Measurements from ENCODE around the gene ADCY1.

ADCY1 gene

DNA sequence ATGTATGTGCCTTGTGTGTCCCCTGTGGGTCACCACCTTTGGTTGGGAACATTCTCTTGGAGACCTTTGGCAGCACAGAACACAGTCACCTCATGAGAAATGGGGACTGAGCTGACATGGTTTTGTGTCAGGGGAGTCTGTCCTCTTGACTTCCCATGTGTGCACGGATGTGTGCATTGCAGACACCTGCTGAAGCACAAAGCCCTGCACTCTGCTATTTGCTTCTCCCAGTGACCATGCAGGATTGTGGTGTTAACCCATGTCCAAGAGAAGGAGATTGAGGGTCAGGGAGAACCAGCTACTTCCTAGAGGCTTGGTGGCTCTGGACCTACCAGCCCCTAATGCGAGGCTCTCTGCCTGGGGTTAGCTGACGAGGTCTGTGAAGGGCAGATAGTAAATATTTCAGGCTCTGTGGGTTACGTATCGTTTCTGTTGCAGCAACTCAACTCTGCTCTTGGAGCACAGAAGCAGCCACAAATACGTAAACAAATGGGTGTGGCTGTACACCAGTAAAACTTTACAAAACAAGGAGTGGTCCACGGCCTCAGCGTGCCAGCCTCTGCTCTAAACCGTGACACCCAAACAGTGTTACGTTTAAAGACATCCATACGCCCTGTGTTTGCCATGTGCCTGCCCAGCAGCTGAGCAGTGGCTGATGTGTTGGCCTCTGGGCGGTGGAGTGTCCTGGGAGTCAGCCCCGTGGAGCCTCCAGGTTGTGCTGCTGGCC, 51.7 kb downstream of the ADCY1 start:
- DNase-seq (ENCODE audit: low read depth in 1 of 2, low spot score in 1 of 2), result no peak
- in situ Hi-C loops (cut with HindIII; ENCODE audit: low pct_unique_long_range_greater_than_20kb, low sequenced_read_pairs), result no loop called here
- TF ChIP-seq JUND (IDR thresholded peaks at IDR 0.05; ENCODE audit: low read depth), result no peak

DNA sequence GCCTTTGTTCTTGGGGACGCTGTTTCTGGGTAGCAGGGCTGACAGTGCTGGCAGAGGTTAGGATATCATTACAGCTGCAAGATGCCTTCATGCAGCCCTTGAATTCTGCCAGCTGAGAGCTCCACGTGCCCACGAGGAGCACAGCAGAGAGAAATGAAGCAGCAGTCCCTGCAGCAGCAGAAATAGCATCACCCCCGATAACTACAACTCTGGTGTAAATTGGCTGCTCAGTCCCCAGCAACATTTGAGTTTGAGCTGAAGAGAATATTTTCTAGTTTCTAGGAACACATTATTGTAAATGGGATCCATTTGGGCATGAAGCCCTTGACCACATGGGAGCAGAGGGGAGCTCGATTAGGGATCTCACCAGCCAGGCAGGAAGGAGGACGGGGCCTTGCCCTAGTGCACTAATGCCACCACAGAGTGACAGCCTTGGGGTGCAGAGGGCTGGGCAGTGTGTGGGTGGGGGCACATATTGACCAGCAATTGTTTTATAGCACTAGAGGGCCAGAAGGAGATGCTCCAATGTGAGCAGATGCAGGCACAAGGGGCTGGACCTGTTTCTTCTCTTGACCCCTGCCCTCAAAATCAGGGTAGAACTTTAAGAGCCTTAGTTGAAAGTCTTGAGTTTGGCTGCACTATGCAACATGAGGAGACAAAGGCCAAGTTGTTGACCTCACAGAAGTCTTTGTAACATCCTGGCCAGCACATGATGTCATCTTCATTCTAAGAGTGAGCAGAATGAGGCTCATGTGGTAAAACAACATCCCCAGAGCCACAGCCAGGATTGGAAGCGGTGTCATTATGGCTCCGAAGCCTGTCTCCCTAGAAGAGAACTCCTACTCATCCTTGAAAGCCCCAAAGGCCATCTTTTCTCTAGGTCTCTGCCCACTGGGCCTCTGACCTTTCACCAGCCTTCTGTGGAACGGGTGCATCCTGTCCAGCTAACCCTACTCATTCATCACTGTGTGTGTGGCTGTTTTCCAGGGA, 52.6 kb downstream of the ADCY1 start:
- DNase-seq (ENCODE audit: low read depth in 1 of 2, low spot score in 1 of 2), result no peak
- TF ChIP-seq JUND (IDR thresholded peaks at IDR 0.05; ENCODE audit: low read depth), result no peak
- in situ Hi-C loops (cut with HindIII; ENCODE audit: low pct_unique_long_range_greater_than_20kb, low sequenced_read_pairs), result no loop called here

DNA sequence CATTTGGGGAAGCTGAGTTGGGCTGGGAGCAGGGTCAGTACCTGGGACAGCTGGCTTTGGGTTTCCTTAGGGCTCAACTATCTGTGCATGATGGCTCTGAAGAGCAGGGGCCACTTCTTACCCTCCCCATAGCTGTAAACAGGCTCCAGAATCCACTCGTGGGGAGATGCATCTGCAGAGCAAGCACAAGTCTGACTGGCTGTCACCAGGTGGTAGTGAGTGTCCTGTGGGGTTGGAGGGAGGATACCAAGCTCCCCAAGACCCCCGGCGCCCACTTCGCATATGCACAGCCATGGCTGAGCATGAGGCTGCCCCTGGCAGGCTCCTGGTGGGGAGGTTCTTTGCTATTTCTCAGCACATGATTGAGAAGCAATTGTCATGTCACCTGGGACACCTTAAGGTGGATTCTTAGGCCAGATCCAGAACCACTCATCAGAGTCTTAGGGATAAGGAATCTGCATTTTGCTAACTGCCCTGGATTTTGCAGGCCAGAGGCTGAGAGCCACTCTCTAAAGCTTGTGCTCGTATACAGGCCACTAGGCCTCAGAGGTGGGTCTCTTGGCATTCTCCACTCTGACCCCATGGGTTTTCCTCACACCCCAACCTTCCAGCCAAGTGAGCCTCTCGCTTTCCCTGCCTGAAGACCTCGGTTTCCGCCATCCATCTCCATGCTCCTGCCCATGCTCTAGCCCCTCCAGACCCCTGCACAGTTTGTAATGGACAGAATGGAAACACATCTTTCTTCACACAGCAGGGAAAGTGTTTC, 53.7 kb downstream of the ADCY1 start:
- in situ Hi-C loops (cut with HindIII; ENCODE audit: low pct_unique_long_range_greater_than_20kb, low sequenced_read_pairs), result no loop called here
- no peak for DNase-seq (ENCODE audit: low read depth in 1 of 2, low spot score in 1 of 2)
- TF ChIP-seq JUND (IDR thresholded peaks at IDR 0.05; ENCODE audit: low read depth), result no peak

DNA sequence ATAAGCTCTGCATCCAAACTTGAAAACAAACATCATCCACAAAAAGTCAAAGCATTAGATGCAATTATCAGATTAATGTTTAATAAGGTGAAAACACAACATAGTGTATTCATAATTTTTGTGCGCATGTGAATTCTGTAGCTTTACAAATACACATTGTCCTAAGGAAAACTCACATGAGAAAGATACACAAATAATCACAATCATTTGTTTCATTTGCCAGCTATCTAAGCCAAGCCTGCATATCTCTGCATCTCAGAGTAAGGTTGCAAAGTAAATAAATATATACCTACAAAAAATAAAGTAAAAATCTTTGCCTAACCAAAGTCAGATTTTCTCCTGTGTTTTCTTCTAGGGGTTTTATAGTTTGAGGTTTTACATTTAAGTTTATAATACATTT, 57.4 kb downstream of the ADCY1 start:
- in situ Hi-C loops (cut with HindIII; ENCODE audit: low pct_unique_long_range_greater_than_20kb, low sequenced_read_pairs), result no loop called here
- no peak for TF ChIP-seq JUND (IDR thresholded peaks at IDR 0.05; ENCODE audit: low read depth)
- no peak for DNase-seq (ENCODE audit: low read depth in 1 of 2, low spot score in 1 of 2)

DNA sequence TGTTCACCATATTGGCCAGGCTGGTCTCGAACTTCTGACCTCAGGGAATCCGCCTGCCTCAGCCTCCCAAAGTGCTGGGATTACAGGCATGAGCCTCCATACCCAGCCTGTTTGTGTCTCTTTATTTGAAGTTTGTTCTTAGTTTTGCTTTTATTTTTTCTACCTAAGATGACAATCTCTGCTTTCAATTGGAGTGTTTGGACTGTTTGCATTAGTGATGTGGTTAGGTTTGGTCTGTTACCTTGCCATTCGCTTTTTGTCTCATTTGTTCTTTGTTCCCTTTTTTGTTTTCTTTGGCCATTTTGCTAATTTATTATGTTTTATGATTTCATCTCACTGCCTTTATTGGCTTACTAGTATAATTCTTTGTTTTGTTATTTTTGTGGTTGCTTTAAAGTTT, 62.6 kb downstream of the ADCY1 start:
- DNase-seq (ENCODE audit: low read depth in 1 of 2, low spot score in 1 of 2), result no peak
- no peak for TF ChIP-seq JUND (IDR thresholded peaks at IDR 0.05; ENCODE audit: low read depth)
- in situ Hi-C loops (cut with HindIII; ENCODE audit: low pct_unique_long_range_greater_than_20kb, low sequenced_read_pairs), result no loop called here

DNA sequence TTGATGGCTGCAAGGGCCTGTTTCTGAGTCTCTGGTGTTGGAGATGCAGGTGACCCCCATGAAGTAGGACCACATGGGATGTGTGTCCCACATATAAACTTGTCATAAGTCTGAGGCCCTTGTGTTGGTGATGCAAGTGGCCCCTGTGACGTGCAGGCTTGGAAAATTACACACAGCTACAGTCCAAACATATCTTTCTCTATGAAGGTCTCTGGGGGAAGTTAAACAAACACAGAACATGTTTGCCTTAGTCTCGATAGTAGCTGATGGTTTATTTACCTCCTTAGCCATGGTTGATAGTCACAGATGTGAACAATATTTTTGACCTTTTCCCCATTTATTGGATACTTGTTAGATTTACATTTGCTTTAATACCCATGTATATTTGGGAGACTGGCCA, 64.7 kb downstream of the ADCY1 start:
- TF ChIP-seq JUND (IDR thresholded peaks at IDR 0.05; ENCODE audit: low read depth), result no peak
- in situ Hi-C loops (cut with HindIII; ENCODE audit: low pct_unique_long_range_greater_than_20kb, low sequenced_read_pairs), result no loop called here
- DNase-seq (ENCODE audit: low read depth in 1 of 2, low spot score in 1 of 2), result no peak

DNA sequence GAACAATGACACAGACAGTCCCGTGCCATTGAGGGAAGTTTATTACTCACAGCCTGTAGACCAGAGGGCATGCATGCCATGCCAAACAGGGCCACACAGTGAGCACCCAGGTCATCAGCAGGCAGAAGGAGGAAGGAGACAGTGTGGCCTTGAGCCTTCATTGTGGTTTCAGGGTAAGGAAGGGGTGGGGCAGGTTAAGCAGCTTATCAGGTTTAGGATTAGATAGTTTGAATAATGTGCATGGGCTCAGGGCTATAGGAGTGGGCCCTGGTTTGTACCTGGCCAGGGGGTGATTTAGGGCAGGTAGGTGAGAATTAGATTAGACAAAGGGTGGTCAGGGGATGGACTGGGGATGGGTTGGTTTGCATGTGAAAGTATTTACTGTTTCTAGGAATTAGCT, 67.9 kb downstream of the ADCY1 start:
- no peak for DNase-seq (ENCODE audit: low read depth in 1 of 2, low spot score in 1 of 2)
- in situ Hi-C loops (cut with HindIII; ENCODE audit: low pct_unique_long_range_greater_than_20kb, low sequenced_read_pairs), result no loop called here
- no peak for TF ChIP-seq JUND (IDR thresholded peaks at IDR 0.05; ENCODE audit: low read depth)

DNA sequence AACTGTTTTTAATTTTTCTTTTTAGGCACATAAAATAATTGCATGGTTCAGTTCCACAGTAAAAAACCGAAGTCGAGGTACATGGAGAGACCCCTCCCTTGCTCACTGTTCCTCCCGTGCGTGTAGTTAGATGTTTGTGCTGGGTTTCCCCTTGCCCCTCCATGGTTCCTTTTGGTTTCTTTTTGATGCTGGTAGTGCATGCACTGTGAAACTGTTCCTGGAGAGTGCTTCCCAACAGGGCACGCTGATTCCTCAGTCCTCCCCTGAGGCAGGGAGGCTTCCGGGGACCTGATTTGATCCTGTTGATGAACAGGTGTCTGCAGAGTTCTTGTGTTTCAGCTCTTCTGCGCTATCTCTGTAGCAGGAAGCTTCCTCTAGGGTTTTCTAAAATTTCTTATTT, 69.5 kb downstream of the ADCY1 start:
- DNase-seq (ENCODE audit: low read depth in 1 of 2, low spot score in 1 of 2), result no peak
- no peak for TF ChIP-seq JUND (IDR thresholded peaks at IDR 0.05; ENCODE audit: low read depth)
- in situ Hi-C loops (cut with HindIII; ENCODE audit: low pct_unique_long_range_greater_than_20kb, low sequenced_read_pairs), result no loop called here

DNA sequence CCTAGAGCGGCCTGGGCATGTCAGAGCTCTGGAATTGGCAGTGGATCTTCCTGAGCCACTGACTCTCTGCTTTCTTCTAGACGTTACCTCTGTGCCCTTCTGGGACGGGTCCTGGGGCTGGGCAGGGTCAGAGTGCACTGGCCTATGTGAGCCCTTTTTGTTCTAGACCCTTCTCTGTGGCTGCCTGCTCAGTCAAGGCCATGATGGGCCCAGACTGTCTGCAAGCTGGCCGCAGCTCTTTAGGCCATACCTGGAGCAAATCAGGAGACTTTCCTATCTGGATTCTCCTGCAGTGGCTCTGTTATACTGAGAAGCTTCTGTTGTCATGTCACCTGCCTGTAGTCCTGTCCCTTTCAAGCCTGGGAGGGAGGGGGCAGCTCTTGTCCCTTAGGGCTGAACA, 70.1 kb downstream of the ADCY1 start:
- DNase-seq (ENCODE audit: low read depth in 1 of 2, low spot score in 1 of 2), result no peak
- in situ Hi-C loops (cut with HindIII; ENCODE audit: low pct_unique_long_range_greater_than_20kb, low sequenced_read_pairs), result no loop called here
- TF ChIP-seq JUND (IDR thresholded peaks at IDR 0.05; ENCODE audit: low read depth), result no peak

DNA sequence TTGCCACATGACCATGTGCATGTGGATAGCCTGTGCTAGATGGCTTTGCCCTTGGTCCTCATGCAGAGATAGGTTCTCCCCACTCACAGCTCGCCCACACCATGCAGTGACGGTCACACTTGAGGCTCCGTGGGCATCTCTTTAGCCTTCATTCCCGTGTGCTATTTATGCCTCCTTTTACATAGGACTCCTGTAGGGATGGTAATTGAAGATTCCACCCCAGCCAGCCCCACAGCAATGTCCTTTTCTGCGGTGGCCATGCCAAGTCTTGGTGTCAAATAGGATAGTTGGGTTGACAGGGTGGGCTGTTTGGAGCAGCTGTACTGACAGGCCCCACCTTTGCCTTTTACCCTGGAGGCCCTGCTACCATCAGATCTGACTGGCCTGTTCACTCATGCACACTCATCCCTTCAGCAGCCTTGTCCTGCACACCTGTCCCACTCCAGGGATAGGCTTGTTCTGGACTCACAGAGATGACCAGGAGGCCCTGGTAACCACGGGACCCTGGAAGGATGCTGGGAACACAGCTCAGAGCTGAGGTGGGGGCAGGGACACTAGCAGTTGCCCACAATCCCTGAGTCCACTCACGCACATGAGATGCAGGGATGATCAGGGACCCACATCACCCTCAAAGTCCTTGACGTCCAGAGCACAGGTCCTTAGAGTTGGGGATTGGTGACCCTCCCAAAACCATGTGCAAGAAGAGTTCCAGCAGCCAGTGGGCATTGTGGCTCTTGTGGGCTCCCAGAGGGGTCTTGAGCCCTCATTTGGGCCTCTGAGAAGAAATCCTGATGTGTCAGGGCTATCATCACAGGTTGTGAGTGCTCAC, 71.2 kb downstream of the ADCY1 start:
- TF ChIP-seq JUND (IDR thresholded peaks at IDR 0.05; ENCODE audit: low read depth), result no peak
- no peak for DNase-seq (ENCODE audit: low read depth in 1 of 2, low spot score in 1 of 2)
- in situ Hi-C loops (cut with HindIII; ENCODE audit: low pct_unique_long_range_greater_than_20kb, low sequenced_read_pairs), result no loop called here

DNA sequence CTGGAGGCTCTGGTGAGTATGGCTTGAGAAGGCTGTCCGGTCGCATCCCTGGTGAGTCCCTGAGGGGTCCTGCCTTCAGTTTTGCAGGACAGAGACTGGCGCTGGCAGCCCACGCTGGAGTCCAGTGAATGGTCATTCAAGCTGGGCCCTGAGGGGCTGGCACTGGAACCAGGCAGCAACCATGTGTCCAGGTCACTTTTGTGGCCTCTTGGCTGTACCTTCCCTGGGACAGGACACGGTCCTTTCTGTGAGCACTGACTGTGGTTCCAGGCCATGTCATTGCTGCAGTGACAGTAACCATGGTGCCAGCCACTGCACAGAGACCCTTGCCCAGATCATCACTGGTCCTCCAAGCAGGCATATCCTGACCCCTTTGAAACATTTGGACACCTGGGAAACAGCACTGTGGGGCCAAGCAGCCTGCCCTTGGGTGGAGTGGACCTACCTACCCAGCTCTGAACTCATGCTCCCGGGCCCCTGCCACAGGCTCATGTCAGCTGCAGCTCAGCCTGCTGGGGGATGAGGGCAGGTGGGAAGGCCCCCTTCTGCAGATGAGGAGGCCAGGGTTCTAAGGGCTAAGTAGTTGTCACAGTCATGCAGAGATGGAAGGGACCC, 72.1 kb downstream of the ADCY1 start:
- DNase-seq (ENCODE audit: low read depth in 1 of 2, low spot score in 1 of 2), result no peak
- TF ChIP-seq JUND (IDR thresholded peaks at IDR 0.05; ENCODE audit: low read depth), result no peak
- in situ Hi-C loops (cut with HindIII; ENCODE audit: low pct_unique_long_range_greater_than_20kb, low sequenced_read_pairs), result no loop called here
